GM10266 (cell line): ENCODE measurements around the gene CSRNP2.

Source experiments
- DNase-seq: peaks from one replicate; pipeline ENCODE4 v3.0.0; 2012; ENCODE audit errors: extremely low spot score
- CTCF ChIP-seq: IDR thresholded peaks from 2 replicates; pipeline ENCODE4 v1.5.1; 2012; ENCODE audit warnings: mild to moderate bottlenecking, low read depth; ENCODE audit not compliant: control insufficient read depth, insufficient read depth; ENCODE audit errors: missing control alignments

The CSRNP2 gene

GRCh38 chr12:51048661-51049251 is 34.6 kb downstream of the CSRNP2 start:
- no peak for DNase-seq
- TF ChIP-seq CTCF, result no peak

GRCh38 chr12:51047655-51048540 is 35.5 kb downstream of the CSRNP2 start, which contains the start of gene LETMD1:
Gene LETMD1, plus strand, starts transcription at chr12:51048327. Its CDS starts 30 bp downstream, at chr12:51048357.
- peak; percentile 96 for TF ChIP-seq CTCF
- peak; percentile 89 for DNase-seq

GRCh38 chr12:51036279-51036678 is 47.1 kb downstream of the CSRNP2 start:
- no peak for DNase-seq
- no peak for TF ChIP-seq CTCF

- no peak for TF ChIP-seq CTCF
- no peak for DNase-seq
Measured at GRCh38 chr12:51033457-51034089, 49.8 kb downstream of the CSRNP2 start.

- TF ChIP-seq CTCF, result no peak
- no peak for DNase-seq
Measured at GRCh38 chr12:51033048-51033447, 50.3 kb downstream of the CSRNP2 start.

GRCh38 chr12:51028813-51029150 is 54.6 kb downstream of the CSRNP2 start:
- no peak for DNase-seq
- TF ChIP-seq CTCF, result no peak
